ENCODE results near the gene SYTL1.

The SYTL1 gene

DNA sequence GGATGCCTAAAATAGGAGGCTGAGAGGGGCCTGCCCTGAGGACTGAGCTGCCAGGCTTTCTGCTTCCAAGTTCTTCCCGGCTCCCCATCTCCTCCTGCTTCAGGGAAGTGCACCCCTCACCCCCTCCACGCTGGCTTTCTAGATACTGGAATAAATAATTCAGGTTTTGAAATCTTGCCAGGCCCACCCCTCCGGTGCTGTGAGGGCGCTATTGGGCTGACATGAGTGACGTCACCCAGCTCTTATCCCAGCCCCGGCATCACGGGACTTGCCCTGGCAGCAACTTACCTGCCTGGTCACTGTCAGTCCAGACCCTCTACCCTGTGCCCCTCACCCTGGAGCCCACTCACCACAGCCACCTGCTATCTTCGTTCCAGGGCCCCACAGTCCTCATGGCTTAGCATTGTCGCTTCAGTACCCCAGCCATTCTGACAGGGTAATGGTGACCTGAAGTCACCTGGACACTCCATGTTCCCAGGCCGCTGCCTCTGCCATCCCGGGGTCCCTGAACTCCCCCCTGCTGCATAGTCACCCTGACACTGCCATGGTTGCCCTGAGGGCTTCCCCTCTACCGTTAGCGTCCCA is 49.8 kb downstream of the SYTL1 start:
- peak; percentile 54 for DNase-seq

DNA sequence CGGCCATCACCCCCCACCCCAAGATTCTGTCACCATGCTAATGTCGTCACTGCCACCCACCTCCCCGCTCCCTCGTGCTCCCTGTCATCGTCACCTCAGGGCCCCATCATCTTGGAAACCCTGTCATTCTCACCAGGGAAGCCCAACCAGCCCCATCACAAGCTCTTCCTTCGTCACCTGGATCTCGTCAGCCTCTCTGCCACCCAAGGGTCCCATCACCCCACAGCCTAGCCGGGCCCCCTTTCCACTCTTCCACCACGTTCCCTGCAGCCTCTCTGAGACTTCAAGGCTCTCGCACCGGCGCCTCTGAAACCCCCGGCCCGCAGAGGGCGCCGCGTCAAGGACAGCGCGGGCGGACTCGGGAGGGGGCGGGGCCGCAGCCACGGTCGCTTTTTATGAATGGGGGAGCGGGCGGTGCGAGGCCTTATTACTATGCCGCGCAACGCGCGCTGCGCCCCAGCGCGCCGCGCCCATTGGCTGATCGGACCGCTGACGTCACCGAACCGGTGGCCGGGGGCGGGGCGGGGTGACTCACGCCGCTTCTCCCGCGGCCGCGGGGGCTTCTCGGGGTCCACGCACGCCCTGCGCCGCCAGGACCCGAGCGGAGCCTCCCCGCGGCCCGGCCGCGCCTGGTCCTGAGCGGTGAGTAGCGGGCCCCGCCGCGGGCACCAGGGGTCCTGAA is 50.4 kb downstream of the SYTL1 start, which contains the start of gene GPR3:
GPR3 (plus strand) TSS at position 527 of the 682 bp plus-strand sequence. CDS start 1,177 bp downstream, outside the sequence.
- peak; percentile 92 for DNase-seq

DNA sequence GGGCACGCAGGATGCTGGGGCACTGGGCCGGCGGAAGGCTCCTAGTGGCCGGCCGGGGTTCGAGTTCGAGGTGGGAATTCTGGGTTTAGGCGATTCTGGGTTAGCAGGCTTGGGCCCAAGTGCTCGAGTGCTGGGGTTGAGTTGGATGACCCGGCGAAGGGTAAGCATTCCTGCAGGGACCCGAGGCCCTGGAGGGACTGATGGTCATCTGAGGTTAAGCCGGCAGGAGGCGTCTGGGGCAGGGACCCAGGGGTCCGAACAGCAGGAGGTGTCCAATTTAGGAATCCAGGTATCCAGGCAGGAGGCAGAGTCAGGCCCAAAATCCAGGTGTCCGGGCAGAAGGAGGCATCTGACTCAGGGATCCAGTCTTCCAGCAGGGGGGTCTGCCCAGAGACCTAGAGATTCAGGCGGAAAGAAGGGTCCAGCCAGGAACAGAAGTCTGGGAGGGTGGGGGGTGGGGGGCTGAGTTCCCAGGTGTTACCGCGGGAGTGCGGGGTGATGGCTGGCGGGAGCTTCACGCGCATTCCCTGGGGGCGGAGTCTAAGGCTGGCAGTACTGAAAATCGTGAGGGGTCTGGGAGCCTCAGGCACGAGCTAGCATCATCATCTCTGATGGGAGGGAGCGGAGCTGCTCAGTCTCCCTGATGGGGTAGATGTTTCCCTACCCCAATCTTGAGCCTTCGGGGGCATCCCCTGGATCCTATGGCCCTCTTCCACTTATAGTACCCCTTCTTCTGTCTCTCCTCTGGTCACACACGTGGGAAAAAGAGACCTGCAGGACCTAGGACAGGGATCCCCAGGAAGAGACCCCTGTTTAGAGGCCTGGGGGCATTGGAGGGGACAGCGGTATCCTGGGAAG is 51.2 kb downstream of the SYTL1 start:
- DNase-seq, result peak; percentile 5

DNA sequence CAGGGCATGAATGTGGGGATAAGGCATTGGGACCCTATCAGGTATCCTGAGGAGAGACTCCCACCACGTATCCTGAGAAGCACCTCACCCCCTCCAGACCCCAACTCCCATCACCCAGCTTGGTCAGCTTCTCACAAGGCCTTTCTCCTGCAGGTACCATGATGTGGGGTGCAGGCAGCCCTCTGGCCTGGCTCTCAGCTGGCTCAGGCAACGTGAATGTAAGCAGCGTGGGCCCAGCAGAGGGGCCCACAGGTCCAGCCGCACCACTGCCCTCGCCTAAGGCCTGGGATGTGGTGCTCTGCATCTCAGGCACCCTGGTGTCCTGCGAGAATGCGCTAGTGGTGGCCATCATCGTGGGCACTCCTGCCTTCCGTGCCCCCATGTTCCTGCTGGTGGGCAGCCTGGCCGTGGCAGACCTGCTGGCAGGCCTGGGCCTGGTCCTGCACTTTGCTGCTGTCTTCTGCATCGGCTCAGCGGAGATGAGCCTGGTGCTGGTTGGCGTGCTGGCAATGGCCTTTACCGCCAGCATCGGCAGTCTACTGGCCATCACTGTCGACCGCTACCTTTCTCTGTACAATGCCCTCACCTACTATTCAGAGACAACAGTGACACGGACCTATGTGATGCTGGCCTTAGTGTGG is 51.9 kb downstream of the SYTL1 start:
- no peak for DNase-seq

DNA sequence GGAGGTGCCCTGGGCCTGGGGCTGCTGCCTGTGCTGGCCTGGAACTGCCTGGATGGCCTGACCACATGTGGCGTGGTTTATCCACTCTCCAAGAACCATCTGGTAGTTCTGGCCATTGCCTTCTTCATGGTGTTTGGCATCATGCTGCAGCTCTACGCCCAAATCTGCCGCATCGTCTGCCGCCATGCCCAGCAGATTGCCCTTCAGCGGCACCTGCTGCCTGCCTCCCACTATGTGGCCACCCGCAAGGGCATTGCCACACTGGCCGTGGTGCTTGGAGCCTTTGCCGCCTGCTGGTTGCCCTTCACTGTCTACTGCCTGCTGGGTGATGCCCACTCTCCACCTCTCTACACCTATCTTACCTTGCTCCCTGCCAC is 52.4 kb downstream of the SYTL1 start:
- DNase-seq, result no peak

DNA sequence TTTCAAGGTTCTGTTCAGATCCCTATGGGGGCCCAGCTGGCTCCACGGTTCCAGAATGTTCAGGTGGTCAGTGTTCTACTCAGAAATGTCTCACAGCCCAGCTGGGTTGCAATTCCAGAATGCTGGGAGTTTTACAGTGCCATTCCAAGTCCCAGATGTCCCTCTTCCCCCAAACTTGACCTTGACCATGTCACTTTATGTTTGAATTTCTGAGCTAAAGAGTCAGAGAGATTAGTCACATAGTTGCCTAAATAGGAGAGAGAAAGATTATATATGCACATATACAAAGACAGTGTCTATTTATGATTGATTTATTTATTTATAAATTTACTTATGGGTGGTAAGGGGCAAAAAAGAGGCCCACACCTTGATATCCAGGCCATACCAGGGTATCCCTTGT is 53.1 kb downstream of the SYTL1 start:
- peak; percentile 56 for DNase-seq

DNA sequence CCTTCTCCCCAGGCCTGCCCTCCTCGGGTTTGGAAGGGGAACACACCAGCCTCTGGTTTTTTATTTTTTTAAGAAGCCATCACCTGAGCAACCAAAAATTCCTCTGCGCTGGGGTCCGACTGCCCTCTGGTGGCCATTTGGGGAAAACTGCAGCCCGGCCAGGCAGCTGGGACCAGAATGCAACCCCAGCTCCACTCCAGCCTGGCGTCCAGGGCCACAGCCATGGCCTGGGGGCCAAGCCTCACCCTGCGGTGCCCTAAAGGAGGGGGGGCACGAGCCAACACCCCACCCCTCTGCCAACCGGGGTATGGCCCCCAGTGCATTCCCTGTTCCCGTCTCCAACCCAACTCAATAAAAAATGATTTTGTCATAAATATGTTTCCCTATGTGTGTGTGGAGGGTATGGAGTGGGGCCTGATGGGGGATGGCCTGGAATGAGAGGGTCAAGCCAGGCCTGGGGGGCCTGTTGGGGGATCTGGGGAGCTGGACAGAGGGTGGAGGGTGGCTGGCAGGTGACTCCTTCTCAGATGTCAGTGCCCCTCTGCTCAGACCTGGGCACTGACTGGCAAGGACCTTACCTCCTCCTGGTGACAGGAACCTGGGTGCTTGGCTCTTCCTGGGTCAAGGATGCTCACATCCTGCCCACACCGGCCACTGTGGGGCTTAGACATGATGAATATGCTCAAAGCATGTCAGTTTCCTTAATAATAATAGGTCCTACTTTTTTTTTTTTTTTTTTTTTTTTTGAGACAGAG is 53.8 kb downstream of the SYTL1 start:
- DNase-seq, result peak; percentile 67

DNA sequence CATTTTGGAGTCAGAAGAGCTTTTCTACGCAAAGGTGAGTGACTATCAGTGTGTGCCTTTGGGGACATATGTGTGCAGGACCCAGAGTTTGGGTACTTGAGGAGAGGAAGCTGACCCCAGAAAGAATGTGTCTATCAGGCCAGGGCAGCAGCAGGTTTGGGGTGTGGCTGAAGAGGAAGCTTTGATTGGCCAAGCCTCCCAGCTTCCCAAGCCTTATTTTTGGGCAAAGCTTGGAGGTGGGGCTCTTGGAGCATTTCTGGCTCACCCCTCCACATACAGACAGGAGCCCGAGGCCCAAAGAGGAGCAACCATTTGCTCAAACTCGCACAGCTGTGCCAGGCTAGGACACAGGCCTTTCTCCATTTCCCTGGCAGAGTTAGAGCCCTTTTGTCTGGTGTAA is 55.3 kb downstream of the SYTL1 start:
- DNase-seq, result no peak

DNA sequence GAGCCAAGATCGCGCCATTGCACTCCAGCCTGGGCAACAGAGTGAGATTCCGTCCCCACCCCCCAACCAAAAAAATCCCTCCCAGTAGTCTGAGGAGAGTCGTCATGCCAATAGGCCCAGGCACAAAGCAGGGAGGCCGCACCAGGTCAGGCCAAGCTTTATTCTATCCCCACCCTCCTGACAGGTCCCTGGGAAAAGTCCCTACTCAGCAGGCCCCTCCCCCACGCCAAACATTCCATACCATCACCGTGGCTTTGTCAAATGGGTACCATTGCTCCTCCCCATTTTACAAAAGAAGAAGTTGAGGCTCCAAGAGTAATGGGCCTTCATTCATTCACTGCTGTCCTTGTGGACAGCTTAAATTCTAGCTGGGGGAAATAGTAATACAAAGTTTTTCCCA is 55.9 kb downstream of the SYTL1 start:
- no peak for DNase-seq

DNA sequence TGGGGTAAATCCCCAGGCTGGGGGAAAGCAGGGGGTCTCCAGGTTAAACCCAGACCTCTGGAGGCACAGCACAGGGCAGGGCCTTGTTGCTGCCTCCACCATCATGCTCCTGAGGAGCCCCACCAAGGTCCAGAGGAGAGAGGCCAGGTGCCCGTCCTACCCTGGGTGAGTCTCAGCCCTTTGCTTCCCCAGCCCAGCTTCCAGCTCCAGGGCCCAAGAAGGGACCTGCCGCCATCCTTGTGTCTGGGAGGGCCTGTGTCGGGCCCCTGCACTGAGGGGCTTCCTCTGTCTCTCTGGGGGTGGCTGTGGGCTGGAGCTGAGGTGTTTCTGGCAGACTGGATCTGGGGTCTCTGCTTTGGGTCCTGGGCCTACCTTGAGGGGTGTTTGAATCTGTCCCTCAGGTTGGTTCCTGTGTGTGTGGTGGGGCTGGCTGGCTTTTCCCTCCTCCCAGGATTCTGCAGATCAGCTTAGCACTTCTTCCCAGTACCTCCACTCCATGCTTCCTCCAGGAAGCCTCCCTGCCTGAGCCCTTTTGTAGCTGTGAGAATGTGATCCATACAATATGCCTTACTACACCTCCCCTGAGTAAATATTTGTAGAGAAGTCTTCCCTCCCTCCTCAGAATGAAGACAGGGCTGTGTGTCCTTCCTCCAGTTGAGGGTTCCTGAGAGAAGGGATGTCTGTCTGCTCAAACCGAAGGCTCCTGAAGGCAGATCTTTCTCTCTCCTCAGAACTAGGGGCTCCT is 56.8 kb downstream of the SYTL1 start:
- DNase-seq, result no peak

DNA sequence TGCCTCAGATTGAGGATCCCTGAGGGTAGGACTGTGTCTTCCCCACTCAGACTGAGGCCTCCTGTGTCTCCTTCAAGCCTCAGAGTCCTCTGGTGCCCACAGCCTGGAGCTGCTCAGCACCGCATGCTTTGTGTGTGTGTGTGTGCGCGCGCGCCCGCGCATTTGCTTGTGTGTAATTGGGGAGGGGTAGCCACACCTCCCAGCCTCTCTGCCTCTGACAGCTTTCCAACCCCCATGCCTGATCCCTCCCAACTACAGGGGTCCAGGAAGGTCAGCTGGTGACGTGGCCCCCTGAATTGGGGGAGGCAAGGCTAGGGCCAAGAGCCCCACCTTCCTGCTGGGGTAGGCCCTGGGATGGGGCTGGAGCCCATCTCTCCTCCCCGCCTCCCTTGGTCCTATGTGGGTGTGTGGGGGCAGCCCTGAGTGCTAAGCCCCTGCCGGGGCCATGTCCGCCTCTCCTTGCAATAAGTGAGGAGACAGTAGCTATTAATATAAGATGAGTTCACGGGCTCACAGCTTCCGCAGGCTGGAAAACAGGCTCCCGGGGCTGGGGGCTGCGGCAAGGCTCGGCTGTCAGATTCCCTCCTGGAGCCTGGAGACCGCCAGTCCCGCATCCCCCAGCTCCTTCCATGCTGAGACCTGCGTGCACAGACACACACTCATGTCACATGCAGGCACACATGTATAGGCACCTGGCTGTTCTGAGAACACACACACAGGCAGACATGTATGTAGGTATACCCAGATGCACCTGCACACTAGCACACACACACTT is 57.6 kb downstream of the SYTL1 start:
- DNase-seq, result no peak

DNA sequence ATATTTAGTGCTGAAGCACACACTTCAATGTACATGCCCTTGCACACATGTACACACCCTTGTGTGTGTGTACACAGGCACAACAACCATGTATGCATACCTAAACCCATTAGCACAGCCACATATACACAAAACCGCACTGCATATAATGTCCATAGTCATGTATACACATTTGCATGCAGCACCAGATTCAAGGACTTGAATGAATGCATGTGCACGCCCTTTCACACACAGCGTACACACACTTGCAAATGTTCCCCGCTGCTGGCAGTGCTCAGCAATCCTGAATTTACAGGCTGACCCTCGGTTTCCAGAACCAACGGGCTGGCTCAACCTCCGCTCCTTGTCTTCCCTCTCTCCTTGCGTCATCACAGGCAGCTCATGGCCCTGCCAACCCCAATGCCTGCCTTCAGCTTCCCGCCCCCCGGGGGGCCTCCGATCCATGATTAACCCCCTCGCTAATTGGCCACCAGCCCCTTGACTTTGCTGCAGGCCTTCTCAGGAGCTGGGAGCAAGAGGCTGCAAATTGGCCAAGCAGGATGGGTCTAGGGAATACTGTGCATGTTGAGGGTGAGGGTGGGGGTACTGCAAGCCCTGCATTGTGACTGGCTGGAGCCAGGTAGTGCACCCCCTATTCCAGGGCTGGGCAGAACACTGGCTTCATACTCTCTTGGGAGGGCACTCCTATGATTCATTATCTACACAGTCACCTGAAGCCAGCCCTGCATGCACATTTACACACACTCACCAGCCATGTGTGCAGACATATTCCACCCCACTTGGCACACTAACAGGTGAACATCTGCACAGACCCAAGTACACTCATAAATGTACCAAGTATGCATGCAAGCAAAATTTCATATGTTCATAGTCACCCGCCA is 58.5 kb downstream of the SYTL1 start:
- no peak for DNase-seq

DNA sequence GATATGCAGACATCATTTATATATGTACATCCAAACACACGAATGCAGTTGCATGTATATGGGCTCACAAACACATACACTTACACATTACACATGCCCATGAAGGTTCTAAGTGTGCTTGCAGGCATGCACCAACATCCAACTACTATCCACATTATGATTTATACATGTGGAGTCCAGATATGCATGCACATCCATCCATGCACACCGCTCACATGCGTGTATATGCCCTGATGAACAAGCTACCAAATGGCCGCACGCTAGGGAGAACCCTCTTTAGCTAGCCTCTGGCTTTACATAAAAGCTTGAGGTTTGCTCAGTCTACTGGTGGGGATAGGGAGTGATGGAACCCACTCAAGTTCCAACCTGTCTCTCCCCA is 59.1 kb downstream of the SYTL1 start:
- DNase-seq, result no peak

DNA sequence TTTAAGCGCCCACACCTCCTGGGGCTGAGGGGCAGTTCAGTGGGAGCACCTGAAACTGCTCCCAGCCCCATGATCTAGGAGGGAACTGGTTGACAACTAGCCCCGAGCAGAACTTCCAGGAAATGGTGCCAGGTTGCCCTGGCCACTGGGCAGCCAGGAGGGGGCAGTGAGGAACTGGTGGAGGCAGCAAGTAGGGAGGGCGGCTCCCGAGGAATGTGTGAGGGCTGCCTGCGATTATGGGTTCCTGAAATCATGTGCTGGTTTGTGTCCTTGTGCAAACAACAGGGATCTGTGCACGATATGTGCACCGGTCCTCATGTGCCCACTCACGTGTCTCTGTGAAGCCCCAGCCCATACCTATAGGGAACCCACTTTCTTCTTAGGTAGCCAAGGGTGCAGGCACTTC is 60.5 kb downstream of the SYTL1 start:
- DNase-seq, result peak; percentile 31

DNA sequence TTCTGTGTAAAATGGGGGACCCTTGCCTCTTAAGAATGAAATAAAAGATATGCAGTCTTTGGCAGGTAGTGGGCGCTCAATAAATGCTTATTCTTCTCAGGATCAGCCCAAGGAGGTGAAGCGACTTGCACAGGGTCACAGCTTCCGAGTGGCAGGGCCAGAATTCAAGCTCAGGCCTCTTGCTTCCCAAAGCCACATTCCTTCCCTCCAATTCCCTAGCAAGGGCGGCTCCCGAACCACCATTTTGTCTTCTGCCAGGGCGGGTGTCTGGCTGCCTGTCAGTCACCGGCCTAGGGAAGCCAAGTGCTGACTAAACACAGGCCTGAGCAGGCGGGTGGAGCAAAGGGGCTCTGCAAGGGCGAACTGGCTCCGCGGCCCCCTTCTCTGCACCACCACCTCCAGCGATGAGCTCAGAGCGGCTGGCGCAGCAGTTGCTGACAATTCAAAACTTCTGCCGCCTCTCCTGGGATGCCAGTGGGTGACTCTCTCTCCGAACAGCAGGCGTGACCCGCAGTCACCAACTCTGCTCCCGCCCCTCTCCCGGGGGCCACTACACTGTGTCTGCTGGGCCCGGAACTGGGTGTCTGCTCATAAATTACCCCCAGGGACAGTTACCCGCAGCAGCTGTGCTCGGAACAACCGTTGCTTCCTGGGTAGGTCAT is 61.4 kb downstream of the SYTL1 start:
- peak; percentile 51 for DNase-seq
